HCT116 (cell line): ENCODE measurements around the gene DNLZ. TPM values are rescaled to one million over a fixed set of nuclear protein-coding genes. Genes with fewer than 3 reads are reported as not detected.

Experiments
- ATAC-seq: fragments of 200-7000 bp; cut with Tn5 transposase; 2 replicates; pipeline ENCODE4 v1.9.1; 2020; ENCODE audit warnings: mild to moderate bottlenecking, moderate library complexity
- BruUV-seq: library from RNA; stranded (reverse); fragments of 400-500 nt; replicated peaks from 2 replicates; lab custom pipeline; 2021; lab: Mats Ljungman, UMichigan
- CTCF ChIA-PET: fragments of 300-600 bp; sonication (Branson Sonifier 250); formaldehyde crosslinking; loops from one replicate; lab custom pipeline; 2021; ENCODE audit warnings: antibody characterized with exemption; lab: Charles Lee
- POLR2A ChIA-PET: fragments of 300-600, 350-600 bp; sonication (Branson Sonifier 250); formaldehyde crosslinking; loops from one replicate; lab custom pipeline; 2021; ENCODE audit warnings: antibody characterized with exemption; lab: Charles Lee
- RAD21 ChIA-PET, 2 experiments: fragments of 300-600 bp; sonication (Branson Sonifier 250); formaldehyde crosslinking; loops; one replicate each; lab custom pipeline; 2023; ENCODE audit warnings: low total read pairs in 2 of 2; ENCODE audit not compliant: uncharacterized antibody in 2 of 2, unreplicated experiment in 2 of 2, low non-redundant PET in 1 of 2; lab: Charles Lee
- DNase-seq: peaks from one replicate; pipeline ENCODE4 v3.0.0-alpha.2; 2010; ENCODE audit warnings: low read depth, low spot score
- H2AFZ ChIP-seq: fragments of 200-600 bp; shearing (Covaris generic), sonication (generic); 2 replicates; pipeline ENCODE4 v1.6.1; 2017; ENCODE audit warnings: low read depth, mixed run types, mixed read lengths, antibody characterized with exemption, low read length; ENCODE audit not compliant: poor library complexity, severe bottlenecking
- H3K27ac ChIP-seq: 2 replicates; pipeline ENCODE4 v1.5.1; 2012; ENCODE audit warnings: low read depth, low read length
- H3K27me3 ChIP-seq: fragments of 200-600 bp; sonication (generic); 2 replicates; pipeline ENCODE4 v1.6.1; 2016; ENCODE audit warnings: mixed run types, low read length, mixed read lengths; ENCODE audit not compliant: insufficient read depth
- H3K36me3 ChIP-seq, 2 experiments: fragments of 200-500 bp in 1 of 2; fragments of 200-600 bp in 1 of 2; sonication (Bioruptor generic) in 1 of 2; sonication (generic) in 1 of 2; 2 replicates each; pipeline versions ENCODE4 v1.5.1 to v1.6.1; 2014 to 2016; ENCODE audit warnings: low read length in 2 of 2, inconsistent platforms in 1 of 2, mixed read lengths in 1 of 2, mixed run types in 1 of 2; ENCODE audit not compliant: insufficient read depth in 2 of 2, control insufficient read depth in 1 of 2
- H3K4me1 ChIP-seq, 2 experiments: fragments of 200-600 bp in 1 of 2; sonication (generic) in 1 of 2; 2 replicates each; pipeline versions ENCODE4 v1.5.1 to v1.6.1; 2012 to 2017; ENCODE audit warnings: low read length in 2 of 2, inconsistent platforms in 1 of 2, mild to moderate bottlenecking in 1 of 2, mixed read lengths in 1 of 2, mixed run types in 1 of 2, moderate library complexity in 1 of 2; ENCODE audit not compliant: insufficient read depth in 2 of 2, control insufficient read depth in 1 of 2
- H3K4me2 ChIP-seq: fragments of 200-600 bp; sonication (generic); 2 replicates; pipeline ENCODE4 v1.6.1; 2017; ENCODE audit warnings: mixed run types, low read length, mixed read lengths
- H3K4me3 ChIP-seq, 2 experiments: fragments of 200-600 bp in 1 of 2; sonication (generic) in 1 of 2; replicated peaks in 1 of 2; 2 replicates each; pipeline ENCODE4 v1.5.1; 2011 to 2016; ENCODE audit warnings: low read length in 2 of 2, control low read depth in 1 of 2, low read depth in 1 of 2, mild to moderate bottlenecking in 1 of 2, mixed read lengths in 1 of 2, mixed run types in 1 of 2
- H3K79me2 ChIP-seq: fragments of 200-600 bp; sonication (generic); 2 replicates; pipeline ENCODE4 v1.6.1; 2017; ENCODE audit warnings: mild to moderate bottlenecking, mixed run types, low read length, moderate library complexity, mixed read lengths; ENCODE audit not compliant: insufficient read depth
- H3K9ac ChIP-seq: fragments of 200-600 bp; sonication (generic); 2 replicates; pipeline ENCODE4 v1.6.1; 2016; ENCODE audit warnings: low read length, mixed read lengths
- H3K9me2 ChIP-seq: fragments of 200-600 bp; sonication (generic), shearing (Covaris generic); 2 replicates; pipeline ENCODE4 v1.6.1; 2017; ENCODE audit warnings: mixed run types, mild to moderate bottlenecking, moderate library complexity; ENCODE audit not compliant: insufficient read depth
- H3K9me3 ChIP-seq, 2 experiments: fragments of 200-500 bp in 1 of 2; fragments of 200-600 bp in 1 of 2; sonication (Bioruptor generic) in 1 of 2; sonication (generic) in 1 of 2; 2 replicates each; pipeline ENCODE4 v1.6.1; 2014 to 2017; ENCODE audit warnings: low read length in 2 of 2, mixed read lengths in 2 of 2, inconsistent platforms in 1 of 2, low read depth in 1 of 2, mild to moderate bottlenecking in 1 of 2, mixed run types in 1 of 2, moderate library complexity in 1 of 2; ENCODE audit not compliant: control insufficient read depth in 1 of 2, insufficient read depth in 1 of 2
- H4K20me1 ChIP-seq: fragments of 200-600 bp; sonication (generic), shearing (Covaris generic); 2 replicates; pipeline ENCODE4 v1.6.1; 2017; ENCODE audit warnings: mixed run types, mild to moderate bottlenecking, moderate library complexity; ENCODE audit not compliant: insufficient read depth
- CBX3 ChIP-seq: IDR thresholded peaks from 2 replicates; pipeline ENCODE4 v1.6.1; 2012; ENCODE audit warnings: low read depth
- CEBPB ChIP-seq: IDR thresholded peaks from 2 replicates; pipeline ENCODE4 v1.6.1; 2012; ENCODE audit warnings: low read depth
- CTCF ChIP-seq, 3 experiments: fragments of 200-600 bp in 1 of 3; sonication (generic) in 1 of 3; IDR thresholded peaks in 2 of 3; conservative IDR thresholded peaks in 1 of 3; 2 replicates each; pipeline ENCODE4 v1.5.1; 2012 to 2017; ENCODE audit warnings: low read depth in 2 of 3, low read length in 2 of 3, antibody characterized with exemption in 1 of 3, borderline replicate concordance in 1 of 3, control low read depth in 1 of 3, mild to moderate bottlenecking in 1 of 3, mixed read lengths in 1 of 3, mixed run types in 1 of 3, moderate library complexity in 1 of 3; ENCODE audit not compliant: insufficient read depth in 1 of 3
- EGR1 ChIP-seq: IDR thresholded peaks from 2 replicates; pipeline ENCODE4 v1.6.1; 2012; ENCODE audit warnings: low read depth
- ELF1 ChIP-seq: IDR thresholded peaks from 2 replicates; pipeline ENCODE4 v1.6.1; 2012; ENCODE audit warnings: low read depth, borderline replicate concordance
- EZH2phosphoT487 ChIP-seq: fragments of 200-600 bp; IDR thresholded peaks from 2 replicates; pipeline ENCODE4 v1.6.1; 2018; ENCODE audit warnings: antibody characterized with exemption, borderline replicate concordance
- MAX ChIP-seq: IDR thresholded peaks from 2 replicates; pipeline ENCODE4 v1.6.1; 2012
- POLR2A ChIP-seq: IDR thresholded peaks from 2 replicates; pipeline ENCODE4 v1.7.0; 2011; ENCODE audit warnings: borderline replicate concordance; ENCODE audit not compliant: insufficient read depth, insufficient read length; ENCODE audit errors: extremely low read depth
- POLR2AphosphoS5 ChIP-seq: IDR thresholded peaks from 2 replicates; pipeline ENCODE4 v1.6.1; 2011; ENCODE audit warnings: mild to moderate bottlenecking, low read depth, low read length, moderate library complexity
- SIN3A ChIP-seq: IDR thresholded peaks from 2 replicates; pipeline ENCODE4 v1.6.1; 2012; ENCODE audit warnings: low read depth
- SP1 ChIP-seq: IDR thresholded peaks from 2 replicates; pipeline ENCODE4 v1.6.1; 2012; ENCODE audit warnings: low read depth
- TCF7L2 ChIP-seq: IDR thresholded peaks from 2 replicates; pipeline ENCODE4 v1.7.0; 2011; ENCODE audit warnings: borderline replicate concordance, inconsistent platforms; ENCODE audit not compliant: insufficient read depth, insufficient read length; ENCODE audit errors: extremely low read depth
- YY1 ChIP-seq: IDR thresholded peaks from 2 replicates; pipeline ENCODE4 v1.6.1; 2011; ENCODE audit warnings: low read length, low read depth, moderate library complexity, mild to moderate bottlenecking; ENCODE audit not compliant: insufficient replicate concordance; ENCODE audit errors: extremely low read depth
- ZFX ChIP-seq: fragments of 450-650 bp; IDR thresholded peaks from 2 replicates; pipeline ENCODE4 v1.6.1; 2017
- intact Hi-C: fragments of 100-400 bp; cut with micrococcal nuclease; formaldehyde crosslinking; loops from 2 replicates; pipeline ENCODE4 v1.10.0; 2022
- total RNA-seq: library from RNA; stranded (reverse); gene quantifications from one replicate; pipeline ENCODE4 v1.2.1, GENCODE V29; 2021; ENCODE audit not compliant: unreplicated experiment
- TF ChIP-seq, protein P1 (sequence below): IDR thresholded peaks from 2 replicates; pipeline ENCODE4 v1.6.1; 2012
- TF ChIP-seq, protein P2 (sequence below): IDR thresholded peaks from 2 replicates; pipeline ENCODE4 v1.6.1; 2011; ENCODE audit warnings: mild to moderate bottlenecking, low read length, moderate library complexity; ENCODE audit not compliant: insufficient replicate concordance; ENCODE audit errors: extremely low read depth

DNLZ gene
- total RNA-seq, 1 experiment from 2014 or later, result 21.9 TPM

GRCh38 chr9:136336881-136337280 lies 26.7 kb downstream of the DNLZ start:
- Histone ChIP-seq H3K27me3 (no peaks in the 10 kb centered on the region), H3K4me1 (no peaks in the 10 kb centered on the region; a peak in 1 of 4 replicates), H3K4me3 (no peak overlapping the region), H3K79me2 (no peaks in the 10 kb centered on the region), H4K20me1 (no peaks in the 10 kb centered on the region), H2AFZ (no peak overlapping the region), H3K9me3 (no peaks in the 10 kb centered on the region), H3K9ac (no peak overlapping the region), H3K36me3 (no peaks in the 10 kb centered on the region; a peak in 1 of 4 replicates), H3K9me2 (no peaks in the 10 kb centered on the region), H3K4me2 (no peak overlapping the region), H3K27ac (no peak overlapping the region)
- intact Hi-C loops, result no loop called here
- BruUV-seq, result no TSS peak
- ChIA-PET POLR2A (no interaction called here), RAD21 (no interaction called here), CTCF (interaction anchor here (2.1 kb wide), 1 partner anchor 9 kb away, joined by 5 read pairs; no protein-coding TSS in a partner anchor)
- DNase-seq (no peak), ATAC-seq (no peak)
- TF ChIP-seq CEBPB (no peak), POLR2A (no peak), EZH2phosphoT487 (no peak), CTCF (IDR thresholded peaks at IDR 0.05 in 2 of 3, conservative IDR thresholded peaks at IDR 0.05 in 1 of 3; ENCODE audit: borderline replicate concordance in 1 of 3, insufficient read depth in 1 of 3, low read depth in 2 of 3, low read length in 2 of 3) (no peak), EGR1 (no peak), SP1 (no peak), TCF7L2 (no peak), ZFX (no peak), CBX3 (no peak), MAX (no peak), POLR2AphosphoS5 (no peak), YY1 (no peak), ELF1 (no peak), SIN3A (no peak)
- TF ChIP-seq, protein P1, sequence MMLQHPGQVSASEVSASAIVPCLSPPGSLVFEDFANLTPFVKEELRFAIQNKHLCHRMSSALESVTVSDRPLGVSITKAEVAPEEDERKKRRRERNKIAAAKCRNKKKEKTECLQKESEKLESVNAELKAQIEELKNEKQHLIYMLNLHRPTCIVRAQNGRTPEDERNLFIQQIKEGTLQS, result no peak
- TF ChIP-seq, protein P2, sequence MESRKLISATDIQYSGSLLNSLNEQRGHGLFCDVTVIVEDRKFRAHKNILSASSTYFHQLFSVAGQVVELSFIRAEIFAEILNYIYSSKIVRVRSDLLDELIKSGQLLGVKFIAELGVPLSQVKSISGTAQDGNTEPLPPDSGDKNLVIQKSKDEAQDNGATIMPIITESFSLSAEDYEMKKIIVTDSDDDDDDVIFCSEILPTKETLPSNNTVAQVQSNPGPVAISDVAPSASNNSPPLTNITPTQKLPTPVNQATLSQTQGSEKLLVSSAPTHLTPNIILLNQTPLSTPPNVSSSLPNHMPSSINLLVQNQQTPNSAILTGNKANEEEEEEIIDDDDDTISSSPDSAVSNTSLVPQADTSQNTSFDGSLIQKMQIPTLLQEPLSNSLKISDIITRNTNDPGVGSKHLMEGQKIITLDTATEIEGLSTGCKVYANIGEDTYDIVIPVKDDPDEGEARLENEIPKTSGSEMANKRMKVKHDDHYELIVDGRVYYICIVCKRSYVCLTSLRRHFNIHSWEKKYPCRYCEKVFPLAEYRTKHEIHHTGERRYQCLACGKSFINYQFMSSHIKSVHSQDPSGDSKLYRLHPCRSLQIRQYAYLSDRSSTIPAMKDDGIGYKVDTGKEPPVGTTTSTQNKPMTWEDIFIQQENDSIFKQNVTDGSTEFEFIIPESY, result no peak
